Right ventricle myocardium superior (tissue), 1 donor: ENCODE measurements around the gene REC114. TPM values are rescaled to one million over a fixed set of nuclear protein-coding genes. Genes with fewer than 3 reads are reported as not detected.
"Not testable (repeated sequence)": the region's sequence is repeated elsewhere in the genome, so short reads cannot be mapped to it uniquely, and the experiment has no call there.

Experiments
- ATAC-seq: fragments of 200-7000 bp; cut with Tn5 transposase; one replicate; pipeline ENCODE4 v1.9.1; 2020; ENCODE audit warnings: mild to moderate bottlenecking; ENCODE audit not compliant: poor library complexity
- DNase-seq: peaks from one replicate; pipeline ENCODE4 v3.0.0-alpha.2; 2020
- intact Hi-C: fragments of 100-400 bp; cut with DNase I; formaldehyde crosslinking; loops from one replicate; pipeline ENCODE4 v1.11.2; 2022
- total RNA-seq: library from RNA; stranded (reverse); fragmentation: NEBNext Ultra II Directional; extraction: Animal tissue kit (Norgen Biotek cat#: 25700); gene quantifications from one replicate; pipeline ENCODE4 v1.2.1, GENCODE V29; 2021
- donor health status: DM: no; HTN: yes; CAD: no; lungs with severe emphysema.

Gene REC114
- total RNA-seq, 1 donor from 2014 or later: 1.00 TPM

DNA sequence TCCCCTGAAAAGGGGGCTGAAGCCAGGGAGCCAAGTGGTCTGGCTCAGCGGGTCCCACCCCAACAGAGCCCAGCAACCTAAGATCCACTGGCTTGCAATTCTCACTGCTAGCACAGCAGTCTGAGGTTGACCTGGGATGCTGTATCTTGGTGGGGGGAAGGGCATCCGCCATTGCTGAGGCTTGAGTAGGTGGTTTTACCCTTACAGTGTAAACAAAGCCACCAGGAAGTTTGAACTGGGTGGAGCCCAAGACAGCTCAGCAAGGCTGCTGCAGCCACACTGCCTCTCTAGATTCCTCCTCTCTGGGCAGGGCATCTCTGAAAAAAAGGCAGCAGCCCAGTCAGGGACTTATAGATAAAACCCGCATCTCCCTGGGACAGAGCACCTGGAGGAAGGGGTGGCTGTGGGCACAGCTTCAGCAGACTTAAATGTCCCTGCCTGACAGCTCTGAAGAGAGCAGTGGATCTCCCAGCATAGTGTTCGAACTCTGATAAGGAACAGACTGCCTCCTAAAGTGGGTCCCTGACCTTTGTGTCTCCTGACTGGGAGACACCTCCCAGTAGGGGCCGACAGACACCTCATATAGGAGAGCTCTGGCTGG is 5.3 kb downstream of the REC114 start:
- DNase-seq, intact Hi-C loops, ATAC-seq: not testable (repeated sequence)

DNA sequence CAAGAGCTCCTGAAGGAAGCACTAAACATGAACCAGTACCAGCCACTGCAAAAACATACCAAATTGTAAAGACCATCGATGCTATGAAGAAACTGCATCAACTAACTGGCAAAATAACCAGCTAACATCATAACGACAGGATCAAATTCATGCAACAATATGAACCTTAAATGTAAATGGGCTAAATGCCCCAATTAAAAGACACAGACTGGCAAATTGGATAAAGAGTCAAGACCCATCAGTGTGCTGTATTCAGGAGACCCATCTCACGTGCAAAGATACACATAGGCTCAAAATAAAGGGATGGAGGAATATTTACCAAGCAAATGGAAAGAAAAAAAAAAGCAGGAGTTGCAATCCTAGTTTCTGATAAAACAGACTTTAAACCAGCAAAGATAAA is 7.0 kb downstream of the REC114 start:
- DNase-seq, intact Hi-C loops, ATAC-seq: not testable (repeated sequence)

DNA sequence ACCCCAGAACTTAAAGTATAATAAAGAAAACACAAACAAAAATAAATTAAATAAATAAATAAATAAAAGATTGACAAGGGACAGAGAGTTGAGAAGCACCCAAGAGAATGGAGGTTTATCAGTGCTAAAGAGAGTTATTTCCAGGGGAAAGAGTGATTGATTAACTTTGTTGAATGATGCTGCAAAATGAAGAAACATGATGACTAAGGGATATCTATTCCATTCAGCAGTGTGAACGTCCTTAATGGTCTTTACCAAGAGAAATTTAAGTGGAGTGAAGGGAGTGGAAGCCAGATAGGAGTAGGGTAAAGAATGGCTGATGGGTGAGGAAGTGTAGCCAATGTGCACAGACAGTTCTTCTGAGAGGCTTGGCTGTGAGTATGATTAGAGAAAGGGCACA is 11.1 kb downstream of the REC114 start:
- DNase-seq (no peak), ATAC-seq (no peak)
- intact Hi-C loops: no loop called here

DNA sequence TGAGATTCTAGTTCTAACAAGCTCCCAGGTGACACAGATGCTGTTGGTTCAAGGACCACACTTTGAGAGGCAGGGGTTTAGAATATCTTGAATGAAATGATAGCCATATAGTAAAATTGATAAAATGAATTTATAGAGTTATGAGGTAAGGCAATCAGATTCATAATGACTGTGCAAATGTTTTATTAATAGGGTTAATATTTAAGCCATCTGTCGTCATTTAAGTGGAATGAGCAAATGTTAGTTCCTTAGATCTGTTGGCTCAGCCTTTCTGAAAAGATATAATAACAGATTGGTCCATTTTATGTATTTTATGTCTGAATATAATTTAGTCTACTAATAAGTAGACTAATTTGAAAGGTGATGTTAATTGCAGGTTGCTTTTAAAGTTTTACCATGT is 12.9 kb downstream of the REC114 start:
- ATAC-seq (no peak), DNase-seq (no peak)
- intact Hi-C loops: no loop called here

DNA sequence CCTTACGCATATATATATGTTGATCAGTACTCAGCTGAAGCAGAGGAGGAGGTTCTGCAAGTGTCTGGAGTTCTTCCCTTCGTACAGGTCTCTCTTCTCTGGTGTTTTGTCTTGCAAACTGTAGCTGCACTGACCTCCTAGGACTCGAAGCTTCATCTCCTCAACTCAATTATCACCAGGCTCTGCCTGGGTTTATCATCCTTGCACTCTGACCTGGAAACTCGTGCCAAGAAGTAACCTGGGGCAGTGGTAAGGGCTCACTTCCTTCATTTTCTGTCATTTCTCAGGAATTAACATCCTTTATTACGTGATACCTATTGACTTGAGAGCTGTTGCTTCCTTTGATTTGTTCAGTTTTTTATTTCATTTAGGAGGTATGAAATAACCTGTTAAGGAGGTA is 14.4 kb downstream of the REC114 start:
- no peak for ATAC-seq
- DNase-seq: no peak
- intact Hi-C loops: no loop called here

DNA sequence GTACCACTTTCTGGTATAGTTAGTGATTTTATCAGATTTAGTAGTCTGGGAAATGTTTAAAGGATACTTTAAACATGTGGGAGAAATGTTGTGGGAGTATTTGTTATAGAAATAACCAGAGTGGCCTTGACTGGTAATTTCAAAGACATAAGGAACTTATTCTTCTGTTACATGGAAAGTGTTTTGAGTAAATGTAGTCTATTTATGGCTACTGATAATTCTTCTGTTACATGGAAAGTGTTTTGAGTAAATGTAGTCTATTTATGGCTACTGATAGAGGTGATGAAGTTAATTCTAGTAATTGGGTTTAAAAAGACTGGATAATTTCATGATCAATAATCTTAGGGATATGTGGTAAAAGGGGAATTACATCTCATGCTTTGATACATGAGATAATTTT is 17.7 kb downstream of the REC114 start:
- intact Hi-C loops: no loop called here
- DNase-seq (no peak), ATAC-seq (no peak)

DNA sequence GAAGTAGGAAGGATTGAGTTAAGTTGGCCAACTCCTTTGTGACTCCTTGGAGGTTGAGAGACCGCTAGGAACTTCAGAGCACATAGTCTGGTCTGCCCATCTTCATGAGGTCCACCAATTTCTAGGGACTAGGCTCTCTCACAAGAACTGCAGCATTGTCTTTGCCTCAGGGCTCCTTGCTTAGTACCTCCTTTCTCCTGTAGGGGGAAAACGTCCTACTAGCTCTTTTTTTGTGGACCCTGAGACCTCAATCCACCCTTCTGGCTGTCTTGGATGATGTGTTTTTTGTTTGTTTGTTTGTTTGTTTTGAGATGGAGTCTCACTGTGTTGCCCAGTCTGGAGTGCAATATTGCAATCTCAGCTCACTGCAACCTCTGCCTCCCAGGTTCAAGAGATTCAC is 21.6 kb downstream of the REC114 start:
- intact Hi-C loops: no loop called here
- no peak for ATAC-seq
- DNase-seq: no peak

DNA sequence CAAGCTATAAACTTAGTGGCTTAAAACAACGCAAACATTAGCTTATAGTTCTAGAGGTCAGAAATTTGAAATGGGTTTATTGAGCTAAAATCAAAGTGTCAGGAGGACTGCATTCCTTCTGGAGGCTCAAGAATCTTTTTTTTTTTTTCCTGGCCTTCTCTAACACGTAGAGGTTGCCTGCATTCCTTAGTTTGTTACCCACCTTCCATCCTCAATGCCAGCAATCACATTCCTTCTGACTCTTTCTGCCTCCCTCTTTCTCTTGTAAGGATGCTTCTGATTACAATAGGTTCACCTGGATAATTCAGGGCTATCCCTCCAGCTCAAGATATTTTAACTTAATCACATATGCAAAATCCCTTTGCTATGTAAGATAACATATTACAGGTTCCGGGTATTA is 24.8 kb downstream of the REC114 start:
- no peak for ATAC-seq
- intact Hi-C loops: no loop called here

DNA sequence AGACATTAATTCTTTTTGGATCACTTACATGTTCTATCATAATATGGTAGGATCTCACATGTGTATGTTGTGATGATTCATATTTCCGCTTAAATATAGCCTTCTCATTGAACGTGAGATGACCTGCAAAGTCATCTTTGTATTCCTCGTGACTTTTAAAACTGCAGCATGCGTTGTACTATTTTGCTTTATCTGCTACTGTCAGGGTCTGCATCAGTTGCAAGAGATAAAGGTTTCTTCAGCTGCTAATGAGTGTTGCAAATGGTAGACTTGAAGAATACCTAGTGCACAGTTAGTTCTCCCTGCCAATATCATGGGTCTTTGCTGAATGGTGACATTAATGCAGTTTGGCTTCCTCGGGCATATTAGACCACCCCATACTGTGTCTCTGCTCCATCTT is 31.8 kb downstream of the REC114 start:
- ATAC-seq (no peak), DNase-seq (no peak)
- intact Hi-C loops: no loop called here

More for the DNA sequence above, 24.8 kb downstream of the REC114 start:
- no peak for DNase-seq

DNA sequence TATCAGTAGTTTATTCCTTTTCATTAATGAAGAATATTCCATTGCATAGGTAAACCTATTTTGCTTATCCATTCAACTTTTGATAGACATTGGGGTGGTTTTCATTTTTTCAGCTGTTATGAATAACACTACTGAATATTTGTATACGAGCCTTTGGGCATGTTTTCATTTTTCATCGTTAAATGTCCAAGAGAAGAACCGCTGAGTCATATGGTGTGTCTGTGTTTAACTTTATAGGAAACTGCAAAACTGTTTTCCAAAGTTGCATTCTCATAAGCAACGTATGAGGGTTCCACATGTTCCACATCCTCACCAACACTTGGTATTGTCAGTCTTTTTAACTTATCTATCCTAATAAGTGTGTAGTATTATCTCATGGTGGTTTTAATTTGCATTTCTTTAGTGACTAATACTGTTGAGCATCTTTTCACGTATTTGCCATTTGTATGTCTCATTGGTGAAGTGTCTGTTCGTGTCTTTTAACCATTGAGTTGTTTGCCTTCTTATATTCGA is 33.8 kb downstream of the REC114 start:
- ATAC-seq (no peak), DNase-seq (no peak)
- intact Hi-C loops: no loop called here

DNA sequence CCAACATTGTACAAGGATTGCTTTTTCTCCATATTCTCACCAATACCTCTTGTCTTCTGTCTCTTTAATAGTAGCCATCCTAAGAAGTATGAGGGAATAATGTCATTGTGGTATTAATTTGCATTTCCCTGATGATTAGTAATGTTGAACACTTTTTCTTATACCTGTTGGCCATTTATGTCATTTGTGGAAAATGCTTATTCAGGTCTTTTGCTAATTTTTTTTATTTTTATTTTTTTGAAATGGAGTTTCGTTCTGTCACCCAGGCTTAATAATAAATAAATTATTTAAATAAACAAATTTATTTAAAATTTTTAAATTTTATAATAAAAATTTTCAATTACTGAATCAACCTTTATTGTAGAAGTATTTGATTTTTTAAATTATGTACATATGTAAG is 37.1 kb downstream of the REC114 start:
- intact Hi-C loops: no loop called here
- ATAC-seq (no peak), DNase-seq (no peak)

DNA sequence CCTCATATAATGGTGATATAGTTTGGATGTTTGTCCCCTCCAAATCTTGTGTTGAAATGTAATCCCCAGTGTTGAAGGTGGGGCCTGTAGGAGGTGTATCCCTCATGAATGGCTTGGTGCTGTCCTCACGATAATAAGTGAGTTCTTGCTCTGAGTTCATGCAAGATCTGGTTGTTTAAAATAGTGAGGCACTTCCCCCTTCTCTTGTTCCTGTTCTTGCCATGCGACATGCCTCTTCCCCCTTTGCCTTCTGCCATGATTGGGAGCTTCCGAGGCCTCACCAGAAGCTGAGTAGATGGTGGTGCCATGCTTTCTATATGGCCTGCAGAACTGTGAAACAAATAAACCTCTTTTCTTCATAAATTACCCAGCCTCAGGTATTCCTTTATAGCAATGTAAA is 39.2 kb downstream of the REC114 start:
- DNase-seq (no peak), ATAC-seq (no peak)
- intact Hi-C loops: no loop called here

DNA sequence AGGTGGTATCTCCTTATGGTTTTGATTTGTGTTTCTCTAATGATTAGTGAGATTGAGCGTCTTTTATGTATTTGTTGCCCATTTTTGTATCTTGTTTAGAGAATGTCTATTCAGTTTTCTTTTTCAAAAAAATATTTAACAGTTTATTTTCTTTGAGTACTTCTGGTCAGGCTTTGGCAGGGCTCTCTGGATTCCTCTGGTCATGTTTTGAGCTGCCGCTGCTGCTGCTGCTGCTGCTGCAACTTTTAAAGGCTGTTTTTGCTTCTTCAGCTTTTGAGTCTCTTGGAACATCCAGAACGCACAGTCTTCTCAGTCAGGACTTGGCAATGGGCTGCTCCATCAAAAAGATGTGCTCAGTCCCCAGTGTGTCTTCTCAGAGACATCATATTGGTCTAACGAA is 40.1 kb downstream of the REC114 start:
- DNase-seq (no peak), ATAC-seq (no peak)
- intact Hi-C loops: no loop called here

DNA sequence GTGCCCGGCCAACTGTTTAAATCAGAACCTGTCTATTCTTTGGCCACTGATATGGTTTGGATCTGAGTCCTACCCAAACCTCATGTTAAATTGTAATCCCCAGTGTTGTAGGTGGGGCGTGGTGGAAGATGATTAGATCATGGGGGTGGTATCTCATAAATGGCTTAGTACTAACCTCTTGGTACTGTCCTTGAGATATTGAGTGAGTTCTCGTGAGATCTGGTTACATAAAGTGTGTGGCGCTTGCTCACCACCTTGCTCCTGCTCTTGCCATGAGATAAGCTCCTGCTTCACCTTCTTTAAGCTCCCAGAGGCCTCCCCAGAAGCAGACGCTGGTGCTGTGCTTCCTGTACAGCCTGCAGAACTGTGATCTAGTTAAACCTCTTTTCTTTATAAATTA is 42.4 kb downstream of the REC114 start:
- DNase-seq: no peak
- no peak for ATAC-seq
- intact Hi-C loops: no loop called here

DNA sequence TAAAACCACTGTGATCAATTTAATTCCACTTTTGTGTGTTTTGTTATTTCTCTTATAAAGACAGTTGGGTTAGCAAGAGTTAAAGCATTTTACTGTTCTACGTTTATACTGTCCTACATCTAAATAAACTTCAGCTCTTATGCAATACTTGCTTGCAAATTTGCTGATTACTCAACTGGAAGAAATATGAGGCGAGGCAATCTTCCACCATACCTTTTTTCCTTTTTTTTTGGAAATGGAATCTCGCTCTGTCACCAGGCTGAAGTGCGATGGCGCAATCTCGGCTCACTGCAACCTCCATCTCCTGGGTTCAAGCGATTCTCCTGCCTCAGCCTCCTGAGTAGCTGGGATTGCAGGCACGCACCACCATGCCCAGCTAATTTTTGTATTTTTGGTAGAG is 42.9 kb downstream of the REC114 start:
- DNase-seq, intact Hi-C loops, ATAC-seq: not testable (repeated sequence)

DNA sequence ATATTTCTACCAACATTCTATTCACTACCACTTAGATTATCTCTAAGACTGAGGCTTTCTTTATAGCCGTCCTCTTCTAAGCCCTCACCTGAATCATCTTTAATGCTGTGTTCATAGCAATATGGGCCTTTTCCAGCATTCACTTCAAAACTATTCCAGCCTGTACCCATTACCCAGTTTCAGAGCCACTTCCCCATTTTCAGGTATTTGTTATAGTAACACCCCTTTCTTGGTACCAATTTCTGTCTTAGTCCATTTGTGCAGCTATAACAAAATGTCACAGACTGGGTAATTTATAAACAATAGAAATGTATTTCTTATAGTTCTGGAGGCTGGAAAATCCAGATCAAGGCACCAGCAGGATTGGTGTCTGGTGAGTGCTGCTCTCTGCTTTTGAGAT is 45.7 kb downstream of the REC114 start:
- ATAC-seq: no peak
- DNase-seq: no peak
- intact Hi-C loops: no loop called here

DNA sequence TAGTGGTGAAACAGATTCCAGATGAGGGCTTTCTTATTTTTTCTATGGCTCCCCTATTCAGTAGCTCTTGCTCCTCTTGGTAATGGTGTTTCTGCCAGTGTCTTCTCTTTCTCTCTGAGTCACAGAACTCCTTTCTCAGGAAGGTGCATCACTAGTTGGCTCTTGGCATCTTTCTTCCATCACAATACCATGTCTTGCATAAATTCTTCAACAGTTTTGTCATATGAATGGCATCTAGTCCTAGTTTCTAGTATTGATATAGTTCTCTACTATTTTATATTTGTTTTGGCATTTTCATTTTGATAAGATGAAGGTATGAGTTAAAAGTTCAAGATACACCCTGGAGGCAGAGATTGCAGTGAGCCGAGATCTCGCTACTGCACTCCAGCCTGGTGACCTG is 51.0 kb downstream of the REC114 start:
- intact Hi-C loops: no loop called here

DNA sequence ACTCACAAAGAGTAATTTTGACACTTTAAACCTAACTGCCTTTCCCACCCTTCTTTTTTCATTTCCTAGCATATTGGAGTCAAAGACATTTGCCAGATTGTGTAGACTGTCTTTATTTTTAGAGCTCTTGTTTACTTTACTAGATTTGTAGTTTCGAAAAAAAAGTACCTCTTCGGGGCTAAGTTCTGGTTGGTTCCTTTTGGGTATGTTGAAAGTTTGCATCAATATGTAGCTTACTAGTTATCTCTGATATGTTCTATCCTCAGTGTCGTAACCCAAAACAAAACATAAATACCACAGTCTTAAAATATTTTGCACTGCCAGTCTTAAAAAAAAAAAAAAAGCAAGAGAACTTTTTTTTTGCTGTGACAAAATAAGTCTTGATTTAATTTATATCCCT is 52.2 kb downstream of the REC114 start:
- ATAC-seq (no peak), DNase-seq (no peak)
- intact Hi-C loops: no loop called here

More for the DNA sequence above, 51.0 kb downstream of the REC114 start:
- DNase-seq (no peak), ATAC-seq (no peak)

DNA sequence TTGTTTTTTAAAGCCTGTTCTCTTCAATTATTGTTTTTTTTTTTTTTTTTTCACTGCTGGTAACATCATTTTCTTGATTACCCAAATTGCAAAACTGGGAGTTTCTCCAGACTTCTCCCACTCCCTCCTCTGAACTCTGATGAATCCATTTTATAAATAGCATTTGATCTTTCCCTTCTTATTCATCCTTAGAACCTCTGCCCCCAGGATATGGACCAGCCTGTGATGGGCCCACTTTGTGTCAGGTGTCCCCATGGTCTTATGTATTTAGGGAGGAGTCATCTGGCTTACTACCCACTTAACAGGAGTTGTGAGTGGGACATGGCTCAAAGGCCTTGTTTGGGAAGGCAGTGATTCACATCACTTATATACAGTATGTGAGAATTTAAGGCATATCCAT is 57.7 kb downstream of the REC114 start:
- intact Hi-C loops: no loop called here
- no peak for ATAC-seq
- no peak for DNase-seq

DNA sequence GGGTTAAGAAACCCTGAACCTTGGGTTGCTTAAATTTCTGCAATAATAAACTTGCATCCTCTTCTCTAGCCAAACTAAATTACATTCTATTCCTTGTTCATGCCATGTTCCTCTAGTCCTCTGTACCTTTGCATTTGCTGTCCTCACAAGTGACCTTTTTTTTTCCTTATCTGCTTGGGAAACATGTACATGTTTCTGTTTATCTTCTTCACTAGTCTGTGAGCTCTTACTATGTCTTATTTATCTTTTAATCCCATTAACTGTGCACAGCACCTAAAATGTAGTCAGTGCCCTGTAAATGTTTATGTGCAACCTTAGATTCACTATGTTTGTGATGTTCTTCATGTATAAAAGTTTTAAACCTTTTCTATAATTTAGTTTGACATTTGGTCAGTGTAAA is 61.9 kb downstream of the REC114 start:
- ATAC-seq (no peak), DNase-seq (no peak)
- intact Hi-C loops: no loop called here

DNA sequence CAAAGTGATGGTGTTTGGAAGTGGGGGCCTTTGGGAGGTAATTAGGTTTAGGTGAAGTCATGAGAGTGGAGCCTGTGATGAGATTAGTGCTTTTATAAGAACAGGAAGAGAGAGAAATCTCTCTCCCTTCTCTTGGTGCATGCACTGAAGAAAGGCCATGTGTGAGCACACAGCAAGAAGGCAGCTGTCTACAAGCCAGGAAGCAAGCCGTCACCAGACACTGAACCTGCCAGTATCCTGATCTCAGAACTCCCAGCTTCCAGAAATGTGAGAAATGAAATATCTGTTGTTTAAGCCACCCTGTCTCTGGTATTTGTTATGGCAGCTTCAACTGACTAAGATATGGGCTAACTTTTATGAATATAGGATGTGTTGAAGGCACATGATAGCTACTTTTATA is 72.6 kb downstream of the REC114 start:
- intact Hi-C loops: no loop called here
- DNase-seq (no peak), ATAC-seq (peak; percentile 25)
